GM19438 (cell line): ENCODE results near the gene VPS4B.
A peak's percentile ranks its signal among the peaks of the same experiment; 100 is the strongest.
"Not testable (repeated sequence)": the region's sequence is repeated elsewhere in the genome, so short reads cannot be mapped to it uniquely, and the experiment has no call there.

Experiments
- ATAC-seq: cut with Tn5 transposase; IDR thresholded peaks from one replicate; pipeline ENCODE4 v1.9.1; 2021; ENCODE audit warnings: low read depth; ENCODE audit not compliant: unreplicated experiment

The VPS4B gene

DNA sequence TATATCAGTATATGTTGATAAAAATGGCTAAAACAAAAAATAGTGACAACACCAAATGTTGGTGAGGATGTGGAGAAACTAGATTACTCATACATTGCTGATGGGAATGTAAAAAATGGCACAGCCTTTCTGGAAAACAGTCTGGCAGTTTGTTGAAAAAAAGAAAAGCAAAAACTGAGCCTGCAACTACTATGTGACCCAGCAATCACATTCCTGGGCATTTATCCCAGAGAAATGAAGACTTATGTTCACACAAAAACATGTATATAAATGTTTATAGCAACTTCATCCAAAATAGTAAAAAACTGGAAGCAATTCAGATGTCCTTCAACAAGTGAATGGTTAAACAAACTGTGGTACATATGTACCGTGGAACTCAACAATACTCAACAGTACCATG, 47.7 kb downstream of the VPS4B start:
- ATAC-seq: no peak

DNA sequence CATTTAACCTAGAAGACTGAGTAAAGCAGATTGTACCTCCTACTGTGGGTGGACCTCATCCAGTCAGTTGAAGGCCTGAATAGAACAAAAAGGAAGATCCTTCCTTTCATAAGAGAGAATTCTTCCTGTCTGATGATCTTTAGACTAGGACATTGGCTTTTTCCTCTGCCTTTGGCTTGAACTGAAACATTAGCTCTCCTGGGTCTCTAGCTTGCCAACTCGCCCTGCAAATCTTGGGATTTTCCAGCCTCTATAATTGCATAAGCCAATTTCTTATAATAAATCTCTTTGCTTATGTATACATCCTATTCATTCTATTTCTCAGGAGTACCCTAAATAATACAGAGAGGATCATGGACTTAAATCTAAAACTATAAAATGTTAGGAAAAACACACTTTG, 49.1 kb downstream of the VPS4B start:
- ATAC-seq: no peak

DNA sequence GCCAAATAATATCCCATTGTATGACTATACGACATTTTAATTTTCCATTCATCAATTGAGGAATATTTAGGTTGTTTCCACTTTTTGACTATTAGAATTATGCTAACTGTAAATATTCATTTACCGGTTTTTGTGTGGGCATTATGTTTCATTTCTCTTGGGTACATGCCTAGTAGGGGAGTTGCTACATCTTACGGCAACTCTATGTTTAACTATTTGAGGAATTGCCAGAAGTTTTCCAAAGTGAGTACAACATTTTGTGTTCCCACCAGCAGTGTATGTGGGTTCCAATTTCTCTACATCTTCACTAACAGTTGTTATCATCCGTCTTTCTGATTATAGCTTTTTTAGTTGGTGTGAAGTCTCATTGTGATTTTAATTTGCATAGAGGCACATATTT, 53.7 kb downstream of the VPS4B start:
- ATAC-seq: no peak

DNA sequence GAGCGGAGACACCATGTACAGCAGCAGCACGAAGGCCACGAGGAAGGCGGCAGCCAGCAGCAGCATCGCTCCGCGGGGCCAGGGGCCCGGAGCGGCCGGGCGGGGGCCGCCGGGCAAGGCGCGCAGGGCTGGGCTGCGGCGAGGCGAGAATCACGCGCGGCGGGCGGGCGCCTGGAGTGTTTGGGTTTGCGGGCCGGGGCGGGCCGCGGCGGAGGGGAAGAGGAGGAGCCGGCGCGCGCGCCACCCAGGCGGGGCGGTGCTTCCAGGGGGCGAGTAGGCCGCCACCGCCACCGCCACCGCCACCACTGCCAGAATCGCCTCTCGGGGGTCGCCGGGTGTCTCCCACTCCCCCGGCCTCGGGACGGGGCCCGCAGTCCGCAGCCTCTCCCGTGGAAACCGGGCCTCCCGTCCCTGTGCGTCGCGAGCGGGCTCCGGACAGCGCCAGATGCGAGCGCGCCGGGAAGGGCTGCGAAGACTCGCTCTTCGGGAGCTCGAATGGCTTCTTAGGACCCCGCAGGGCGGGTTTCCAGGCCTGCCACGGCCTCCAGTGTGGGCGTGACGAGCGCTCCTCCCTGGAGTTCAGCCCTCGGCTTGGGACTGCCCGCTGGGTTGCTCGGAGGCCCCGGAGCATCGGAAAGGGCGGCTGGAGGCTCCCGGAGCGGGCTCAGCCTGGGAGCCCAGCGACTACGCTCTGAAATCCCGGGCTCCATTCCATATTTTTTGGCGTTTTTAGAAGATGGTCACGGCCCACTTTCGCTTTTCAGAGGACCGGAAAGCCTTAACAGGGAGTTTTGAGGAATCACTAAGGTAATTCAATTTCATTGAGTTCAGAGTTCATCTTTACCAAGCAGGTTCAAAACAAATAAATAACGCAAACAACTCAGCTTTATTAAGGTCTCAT, 55.0 kb downstream of the VPS4B start, which contains the start of gene KDSR:
Gene KDSR (minus strand): TSS at position 154 of the 901 bp plus-strand sequence. CDS start 88 bp downstream, at position 66.
- ATAC-seq: peak; percentile 78

DNA sequence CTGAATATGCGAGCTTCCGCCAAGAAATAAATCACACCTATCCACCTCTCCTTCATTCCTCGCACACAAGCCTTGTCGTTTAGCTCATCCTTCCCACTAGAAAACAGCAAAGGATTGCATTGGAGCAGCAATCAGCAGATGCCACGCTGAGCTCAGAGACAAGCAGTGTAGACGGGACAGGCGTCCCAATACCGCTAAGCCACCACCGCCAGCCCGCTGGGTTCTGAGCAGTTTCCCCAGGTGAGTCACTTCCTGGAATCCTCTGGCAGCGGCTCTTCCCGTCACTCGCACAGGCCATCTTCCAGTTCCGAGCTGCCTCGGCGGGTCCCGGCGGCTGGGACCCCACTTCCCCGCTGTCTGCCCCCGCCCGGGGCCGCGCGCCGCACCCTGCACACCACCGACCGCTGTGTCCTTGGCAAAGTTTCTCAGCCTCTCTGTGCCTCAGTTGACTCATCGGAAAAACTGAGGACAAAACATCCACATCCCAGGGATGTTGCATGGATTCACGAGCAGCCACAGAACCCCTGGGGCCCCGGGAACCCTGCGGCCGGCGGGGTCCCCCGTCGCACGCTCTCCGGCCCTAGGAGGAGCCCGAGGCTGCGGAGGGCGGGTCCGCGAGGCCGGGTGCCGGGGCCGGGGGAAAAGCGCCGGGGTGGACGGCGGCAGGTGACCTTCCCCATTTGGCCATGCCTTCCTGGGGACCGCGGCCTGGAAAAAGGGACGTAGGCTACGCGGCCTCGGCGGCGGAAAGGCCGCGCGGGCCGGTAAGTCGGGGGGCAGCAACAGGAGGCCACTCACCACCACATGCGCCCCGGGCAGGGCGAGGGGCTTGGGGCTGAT, 55.8 kb downstream of the VPS4B start:
- ATAC-seq: peak; percentile 44

DNA sequence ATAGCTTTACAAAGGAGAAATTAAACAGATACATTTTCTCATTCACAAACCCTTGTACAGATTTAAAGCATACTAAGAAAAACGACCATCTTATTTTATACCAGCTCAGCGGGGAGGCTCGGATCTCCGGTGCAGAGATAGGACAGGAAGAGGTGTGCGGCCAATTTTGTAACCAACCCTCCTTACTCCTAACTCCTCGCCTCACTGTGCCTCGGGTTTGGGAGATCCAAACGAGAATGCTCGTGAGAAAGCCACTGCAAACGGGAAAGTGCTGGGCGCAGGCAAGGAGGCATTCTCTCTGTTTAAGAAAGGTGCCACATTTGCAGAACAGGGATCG, 56.4 kb downstream of the VPS4B start:
- no peak for ATAC-seq

DNA sequence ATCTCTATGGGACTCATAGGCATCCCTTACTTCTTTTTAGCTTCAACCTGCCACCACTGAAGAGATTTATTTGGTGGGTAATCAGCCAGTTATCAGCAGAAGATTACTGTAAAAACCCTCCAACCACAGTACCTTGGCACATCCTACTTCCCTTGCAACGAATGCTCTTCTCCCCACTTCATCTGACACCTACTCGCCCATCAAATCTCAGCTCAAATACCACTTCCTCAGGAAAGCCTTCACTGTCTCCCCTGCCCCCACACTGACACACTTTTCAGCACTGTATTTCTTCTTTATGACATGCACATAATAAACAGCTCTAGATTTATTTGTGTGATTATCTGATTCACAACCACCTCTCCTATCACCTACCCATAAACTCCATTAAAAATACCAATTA, 58.3 kb downstream of the VPS4B start:
- ATAC-seq: no peak

DNA sequence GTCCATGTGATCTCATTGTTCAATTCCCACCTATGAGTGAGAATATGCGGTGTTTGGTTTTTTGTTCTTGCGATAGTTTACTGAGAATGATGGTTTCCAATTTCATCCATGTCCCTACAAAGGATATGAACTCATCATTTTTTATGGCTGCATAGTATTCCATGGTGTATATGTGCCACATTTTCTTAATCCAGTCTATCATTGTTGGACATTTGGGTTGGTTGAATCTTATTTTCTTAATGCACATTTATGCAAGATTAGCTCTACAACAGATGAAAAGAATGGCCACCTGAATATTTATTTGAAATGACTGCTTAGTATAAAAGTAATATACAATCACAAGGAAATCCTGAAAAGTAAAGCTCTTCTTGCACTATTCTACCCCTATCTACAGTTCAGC, 58.9 kb downstream of the VPS4B start:
- not testable (repeated sequence) for ATAC-seq

DNA sequence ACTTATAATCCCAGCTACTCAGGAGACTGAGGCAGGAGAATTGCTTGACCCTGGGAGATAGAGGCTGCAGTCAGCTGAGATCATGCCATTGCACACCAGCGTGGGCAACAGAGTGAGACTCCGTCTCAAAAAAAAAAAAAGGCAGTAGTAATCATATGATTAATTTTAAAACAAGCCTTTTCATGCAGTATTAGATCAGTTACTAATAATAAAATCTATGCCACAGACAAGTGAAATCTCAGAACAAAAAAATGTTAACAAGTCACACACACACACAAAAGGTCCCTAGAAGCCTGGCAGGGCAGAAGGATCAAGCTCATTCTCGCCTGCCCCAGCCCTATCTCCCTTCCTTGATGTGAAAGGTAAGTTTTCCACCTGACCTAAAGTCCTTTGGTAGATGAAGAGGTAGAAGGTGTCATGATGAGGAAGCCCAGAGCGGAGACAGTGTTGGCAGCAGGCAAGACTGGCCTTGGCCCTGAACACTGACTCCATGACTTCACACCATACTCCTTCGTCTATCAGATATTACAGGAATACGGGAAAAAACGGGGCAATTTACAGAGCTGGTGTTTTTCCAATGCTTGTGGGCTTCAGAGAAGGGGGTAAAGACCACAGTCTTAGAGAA, 65.9 kb downstream of the VPS4B start:
- no peak for ATAC-seq

DNA sequence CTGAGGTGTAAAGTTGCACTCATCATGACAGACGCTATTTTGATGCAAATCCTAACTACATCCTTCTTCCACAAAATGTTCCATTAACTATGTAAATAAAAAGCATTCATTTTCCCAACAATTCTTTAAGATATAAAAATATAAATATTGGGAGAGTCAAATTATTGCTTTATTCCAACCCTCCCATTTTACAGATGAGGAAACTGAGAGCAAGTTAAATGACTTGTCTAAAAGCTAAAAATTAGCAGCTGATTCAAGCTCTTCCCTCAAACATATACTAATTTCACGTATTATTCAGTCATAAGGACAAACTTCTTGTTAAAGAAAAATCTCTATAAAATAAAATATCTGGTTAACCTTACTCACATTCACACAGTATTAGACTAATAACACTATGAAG, 72.0 kb downstream of the VPS4B start:
- ATAC-seq: no peak

DNA sequence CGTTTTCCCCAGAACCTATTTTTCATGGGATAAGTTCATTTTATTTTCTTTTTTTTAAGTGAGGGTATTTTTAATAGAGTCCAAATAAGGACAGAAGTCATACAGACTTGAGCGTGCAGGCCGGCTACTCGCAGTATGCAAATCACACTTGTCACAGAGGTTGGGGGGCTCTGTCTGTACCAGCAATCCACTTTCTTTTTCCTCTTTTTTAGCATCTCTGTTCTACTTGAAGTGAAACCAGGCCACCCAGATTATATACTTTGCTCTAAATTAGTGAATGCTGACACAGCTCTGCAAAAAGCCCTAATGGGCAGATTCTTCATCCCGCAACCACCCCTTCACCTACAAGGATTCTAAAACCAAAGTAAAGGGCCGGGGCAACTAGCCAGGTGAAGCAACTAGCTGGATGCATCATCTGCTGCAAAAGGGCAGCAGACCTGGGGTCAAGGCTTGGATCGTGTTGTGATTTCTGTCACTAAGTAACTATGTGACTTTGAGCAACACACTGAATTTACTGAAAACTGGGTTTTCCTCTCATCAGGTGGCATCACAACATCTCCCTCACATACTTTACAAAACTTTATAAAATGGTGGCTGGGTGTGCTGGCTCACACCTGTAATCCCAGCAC, 73.7 kb downstream of the VPS4B start:
- ATAC-seq: peak; percentile 71

DNA sequence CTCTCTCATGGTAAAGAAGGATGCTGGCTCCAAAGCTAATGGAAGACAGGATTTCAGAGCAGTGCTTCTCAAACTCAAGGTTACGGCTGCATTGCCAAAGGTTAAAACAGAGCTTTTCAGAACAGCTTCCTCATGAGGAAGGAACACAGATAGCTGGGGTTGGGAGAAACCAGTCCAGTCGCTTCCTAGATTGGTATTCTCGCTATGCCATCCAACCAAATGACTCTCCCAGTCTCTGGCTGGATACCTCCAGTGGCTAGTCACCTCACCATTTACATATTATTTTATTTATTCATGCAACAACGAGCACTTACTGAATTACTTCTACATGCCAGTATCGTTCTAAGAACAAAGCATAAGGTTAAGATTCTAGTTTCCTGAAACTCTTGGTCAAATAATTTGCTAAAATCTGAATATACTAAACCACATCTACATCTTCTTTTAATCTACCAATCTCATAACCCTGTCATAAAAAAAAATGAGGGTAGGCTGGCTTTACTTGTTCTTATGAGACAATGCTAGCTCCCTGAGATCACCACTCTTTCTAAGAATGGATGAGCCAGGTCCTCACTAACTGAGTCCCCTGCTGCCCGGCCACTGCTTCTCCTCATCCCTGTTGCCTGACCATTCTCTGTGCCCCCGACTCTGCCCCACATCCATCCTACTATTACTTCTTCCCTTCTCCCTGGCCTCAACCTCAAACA, 75.6 kb downstream of the VPS4B start:
- ATAC-seq: no peak

DNA sequence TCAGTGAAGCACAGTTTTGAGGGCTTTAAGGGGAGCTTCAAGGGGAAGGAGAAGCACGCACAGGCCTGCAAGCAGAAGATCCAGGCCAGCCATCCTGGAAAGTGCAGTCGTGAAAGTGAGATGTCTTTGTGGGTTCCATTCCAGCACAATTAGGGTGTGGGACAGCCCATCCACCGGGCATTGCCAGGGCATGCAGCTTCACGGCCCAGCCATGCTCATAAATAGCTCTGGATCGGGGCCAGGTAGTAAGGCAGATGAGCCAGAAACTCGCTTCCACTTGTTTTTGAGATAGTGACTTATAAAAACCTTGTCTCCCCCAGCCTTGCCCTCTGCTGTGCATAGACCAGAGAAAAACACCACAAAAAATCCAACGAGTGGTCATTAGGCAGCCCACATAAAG, 76.2 kb downstream of the VPS4B start:
- ATAC-seq: no peak

DNA sequence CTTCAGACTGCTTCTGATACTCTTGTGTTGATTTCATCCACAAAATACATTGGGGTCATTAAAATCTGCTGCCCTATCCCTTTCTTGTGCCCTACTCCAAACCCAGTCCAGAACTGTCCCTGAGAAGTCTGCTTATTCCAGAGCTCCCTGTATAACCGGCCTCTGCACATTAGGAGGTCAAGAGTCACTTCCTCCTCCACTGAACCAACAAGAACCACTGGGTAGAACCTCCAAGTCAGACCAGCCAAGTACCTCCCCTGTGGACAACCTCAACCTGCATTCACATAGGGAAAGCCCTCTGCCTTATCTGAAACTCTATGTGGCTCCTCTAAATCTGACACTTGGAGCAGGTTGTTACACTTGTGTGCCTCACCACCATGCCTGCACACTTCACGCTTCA, 77.4 kb downstream of the VPS4B start:
- ATAC-seq: no peak

DNA sequence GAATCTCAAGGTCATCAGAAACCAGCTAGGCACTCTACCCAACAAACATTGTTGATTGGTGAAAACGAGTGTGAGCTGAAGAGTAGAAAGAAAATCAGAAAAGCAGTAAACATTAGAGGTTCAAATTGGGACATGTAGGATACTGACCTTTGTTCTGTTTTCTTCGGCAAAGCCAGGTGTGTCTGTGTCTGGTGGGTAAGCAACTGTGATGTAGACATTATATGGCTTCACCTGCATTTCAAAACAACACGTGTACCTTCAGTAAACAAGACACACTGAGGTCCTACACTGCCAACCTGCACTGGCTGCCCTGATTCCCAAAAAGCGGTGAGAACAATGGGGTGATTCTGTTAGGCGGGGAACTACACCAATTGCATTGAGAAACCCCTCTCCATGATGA, 78.0 kb downstream of the VPS4B start:
- no peak for ATAC-seq

DNA sequence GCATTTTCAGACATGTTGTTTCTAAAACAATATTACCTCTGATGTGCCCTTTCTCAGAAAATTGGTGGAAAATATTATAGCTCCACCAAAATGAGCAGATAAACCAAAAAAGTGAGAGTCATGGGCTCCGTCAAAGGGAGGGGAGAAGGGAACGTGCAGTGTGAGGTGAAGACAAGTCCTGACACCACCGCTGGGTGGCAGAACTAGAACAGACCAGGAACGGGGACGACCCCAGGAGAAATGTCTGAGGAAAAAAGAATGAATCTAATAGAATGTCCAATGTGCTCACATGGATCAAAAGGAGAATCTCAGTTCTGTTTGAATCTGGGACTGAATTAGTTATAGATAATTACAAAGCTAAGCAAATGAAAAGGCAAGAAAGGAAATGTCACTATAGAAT, 80.1 kb downstream of the VPS4B start:
- ATAC-seq: no peak

DNA sequence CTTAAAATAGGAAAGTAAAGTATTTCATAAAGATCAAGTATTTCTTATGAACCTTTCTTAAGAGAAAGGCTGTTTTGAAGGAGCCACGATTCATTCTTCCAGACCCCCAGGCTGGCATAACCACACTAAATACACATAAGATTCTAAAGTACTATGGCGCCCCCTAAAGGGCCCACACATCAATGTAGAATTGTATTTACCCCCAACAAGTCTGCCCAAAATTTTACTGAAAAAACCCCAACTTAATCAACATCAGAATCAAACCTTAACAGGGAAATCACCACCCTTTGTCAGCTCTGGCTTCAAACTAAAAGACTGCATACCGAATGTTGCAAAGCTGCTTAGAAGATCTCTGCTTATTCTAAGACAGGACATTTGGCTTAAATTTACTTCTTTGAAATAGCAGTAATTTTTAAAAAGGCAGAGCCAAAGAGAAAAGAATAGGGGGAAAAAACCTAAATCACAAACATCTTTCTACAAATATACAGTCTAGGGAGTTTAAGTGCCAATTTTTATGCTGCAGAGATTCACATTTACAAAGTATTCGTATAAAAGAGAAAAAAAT, 82.3 kb downstream of the VPS4B start:
- no peak for ATAC-seq
